Measurements from ENCODE around the gene WNT5A. TPM values are rescaled to one million over a fixed set of nuclear protein-coding genes. Genes with fewer than 3 reads are reported as not detected.

WNT5A gene
- total RNA-seq, 1 experiment from 2014 or later, result 9.5 TPM

DNA sequence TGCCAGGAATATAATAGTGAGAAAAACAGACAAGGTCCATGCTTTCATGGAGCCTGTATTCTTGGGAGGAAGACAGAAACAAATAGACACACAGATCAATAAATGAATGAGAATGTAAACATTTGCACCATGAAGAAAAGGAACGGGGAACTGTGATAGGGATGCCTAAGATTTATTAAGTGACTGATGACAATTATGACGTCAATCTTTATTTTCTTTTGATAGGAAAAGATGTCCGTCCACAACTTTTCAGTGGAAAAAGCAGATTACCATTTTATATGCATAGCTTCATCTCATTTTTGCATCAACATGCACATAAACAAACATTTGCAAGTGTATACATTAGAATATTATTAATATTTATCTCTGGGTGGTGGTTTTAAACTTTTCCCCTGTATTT is 27.9 kb upstream of the WNT5A start:
- Mint-ChIP-seq H3K36me3 (ENCODE audit: insufficient read depth, unreplicated experiment) (no peaks in the 10 kb centered on the region), H3K4me1 (ENCODE audit: insufficient read depth, unreplicated experiment) (no peaks in the 10 kb centered on the region), H3K4me3 (ENCODE audit: unreplicated experiment) (no peak overlapping the region), H3K27me3 (ENCODE audit: insufficient read depth, unreplicated experiment) (peaks cover 23% of the 10 kb centered on the region), H3K9me3 (ENCODE audit: unreplicated experiment) (no peaks in the 10 kb centered on the region), H3K27ac (ENCODE audit: low read depth, unreplicated experiment) (no peak overlapping the region)
- no peak for DNase-seq (ENCODE audit: unreplicated experiment)
- POLR2A ChIA-PET, result interaction anchor here (0.8 kb wide), 1 partner anchor 15 kb away, joined by 6 read pairs; no protein-coding TSS in a partner anchor
- no TSS peak for BruUV-seq (replicated peaks)
- intact Hi-C loops (cut with micrococcal nuclease), result no loop called here
- no peak for TF ChIP-seq CTCF (IDR thresholded peaks at IDR 0.05; ENCODE audit: unreplicated experiment)
- CTCF ChIA-PET, result interaction anchor here (1.3 kb wide), 1 partner anchor 207 kb away, joined by 4 read pairs; no protein-coding TSS in a partner anchor

DNA sequence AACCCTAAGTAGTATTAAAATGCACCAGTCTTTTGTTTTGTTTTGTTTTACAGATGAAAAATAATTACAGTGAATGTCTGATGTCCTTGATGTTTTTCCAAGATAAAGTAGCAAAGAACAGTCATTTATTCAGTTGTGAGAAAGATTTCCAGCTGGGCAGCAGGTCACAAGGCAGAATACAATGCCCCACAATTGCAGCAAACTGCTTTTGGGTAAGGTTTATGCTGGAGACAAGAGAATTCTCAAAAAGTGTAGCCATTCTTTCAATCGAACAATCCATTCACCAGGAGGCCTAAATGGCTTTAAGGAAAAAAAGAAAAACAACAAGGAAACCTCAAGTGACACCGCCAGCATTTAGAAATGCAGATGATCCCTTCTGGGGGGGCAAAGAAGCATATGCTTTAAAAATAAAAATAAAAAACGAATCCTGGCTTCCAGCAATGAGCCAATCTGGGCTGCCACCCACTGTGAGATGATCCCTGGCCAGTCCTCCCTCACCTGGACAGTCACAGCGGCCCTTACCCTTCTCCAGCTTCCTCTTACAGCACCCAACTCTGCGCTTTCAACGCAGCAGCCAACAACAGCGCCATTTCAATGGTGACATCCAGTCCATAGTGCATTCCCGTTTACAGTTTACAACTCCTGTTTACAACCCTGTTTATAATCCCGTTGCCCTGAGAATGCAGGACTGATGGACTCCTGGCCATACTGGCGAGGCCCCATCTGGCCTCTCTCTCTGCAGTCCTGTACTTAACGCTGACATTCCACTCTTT is 25.7 kb upstream of the WNT5A start:
- peaks cover 34% of the 10 kb centered on the region for H3K27me3 Mint-ChIP-seq (ENCODE audit: insufficient read depth, unreplicated experiment)
- DNase-seq (ENCODE audit: unreplicated experiment), result no peak
- BruUV-seq (replicated peaks), result no TSS peak
- H3K9me3 Mint-ChIP-seq (ENCODE audit: unreplicated experiment), result no peaks in the 10 kb centered on the region
- no peak overlapping the region for H3K27ac Mint-ChIP-seq (ENCODE audit: low read depth, unreplicated experiment)
- H3K4me3 Mint-ChIP-seq (ENCODE audit: unreplicated experiment), result no peak overlapping the region
- no peak for TF ChIP-seq CTCF (IDR thresholded peaks at IDR 0.05; ENCODE audit: unreplicated experiment)
- POLR2A ChIA-PET, result interaction anchor here (0.6 to 0.7 kb wide), 2 partner anchors 22 to 49 kb away, joined by 3 to 4 read pairs; no protein-coding TSS in a partner anchor
- CTCF ChIA-PET, result interaction anchor here (0.6 to 1.0 kb wide), 3 partner anchors 45 to 530 kb away, joined by 3 read pairs; no protein-coding TSS in a partner anchor
- H3K4me1 Mint-ChIP-seq (ENCODE audit: insufficient read depth, unreplicated experiment), result no peaks in the 10 kb centered on the region
- intact Hi-C loops (cut with micrococcal nuclease), result no loop called here
- no peaks in the 10 kb centered on the region for H3K36me3 Mint-ChIP-seq (ENCODE audit: insufficient read depth, unreplicated experiment)

- TF ChIP-seq CTCF (IDR thresholded peaks at IDR 0.05; ENCODE audit: unreplicated experiment), result no peak
- Mint-ChIP-seq H3K36me3 (ENCODE audit: insufficient read depth, unreplicated experiment) (no peaks in the 10 kb centered on the region), H3K4me1 (ENCODE audit: insufficient read depth, unreplicated experiment) (no peaks in the 10 kb centered on the region), H3K9me3 (ENCODE audit: unreplicated experiment) (no peaks in the 10 kb centered on the region), H3K27ac (ENCODE audit: low read depth, unreplicated experiment) (no peak overlapping the region), H3K4me3 (ENCODE audit: unreplicated experiment) (no peak overlapping the region), H3K27me3 (ENCODE audit: insufficient read depth, unreplicated experiment) (peaks cover 41% of the 10 kb centered on the region)
- no peak for DNase-seq (ENCODE audit: unreplicated experiment)
- ChIA-PET CTCF (interaction anchor here (1.0 kb wide), 2 partner anchors 346 to 531 kb away, joined by 3 read pairs; no protein-coding TSS in a partner anchor), POLR2A (interaction anchor here (0.6 to 0.7 kb wide), 2 partner anchors 22 to 49 kb away, joined by 3 to 4 read pairs; no protein-coding TSS in a partner anchor)
- no TSS peak for BruUV-seq (replicated peaks)
- intact Hi-C loops (cut with micrococcal nuclease), result no loop called here
Observed at GRCh38 chr3:55511895-55512570, 24.9 kb upstream of the WNT5A start.

- no TSS peak for BruUV-seq (replicated peaks)
- intact Hi-C loops (cut with micrococcal nuclease), result no loop called here
- H3K27me3 Mint-ChIP-seq (ENCODE audit: insufficient read depth, unreplicated experiment), result peaks cover 27% of the 10 kb centered on the region
- no peak overlapping the region for H3K4me3 Mint-ChIP-seq (ENCODE audit: unreplicated experiment)
- no peak for DNase-seq (ENCODE audit: unreplicated experiment)
- no peaks in the 10 kb centered on the region for H3K9me3 Mint-ChIP-seq (ENCODE audit: unreplicated experiment)
- TF ChIP-seq CTCF (IDR thresholded peaks at IDR 0.05; ENCODE audit: unreplicated experiment), result no peak
- ChIA-PET POLR2A (interaction anchor here (0.7 to 1.0 kb wide), 2 partner anchors 21 to 977 kb away, joined by 3 to 4 read pairs; partner anchors contain the start of gene WNT5A), CTCF (interaction anchor here (0.6 to 1.0 kb wide), 4 partner anchors 16 to 404 kb away, joined by 3 read pairs; no protein-coding TSS in a partner anchor)
- H3K27ac Mint-ChIP-seq (ENCODE audit: low read depth, unreplicated experiment), result no peak overlapping the region
- H3K4me1 Mint-ChIP-seq (ENCODE audit: insufficient read depth, unreplicated experiment), result no peaks in the 10 kb centered on the region
- H3K36me3 Mint-ChIP-seq (ENCODE audit: insufficient read depth, unreplicated experiment), result no peaks in the 10 kb centered on the region
Observed at GRCh38 chr3:55508335-55508734, 21.2 kb upstream of the WNT5A start.
